Measurements from ENCODE around the gene NGLY1. TPM values are rescaled to one million over a fixed set of nuclear protein-coding genes. Genes with fewer than 3 reads are reported as not detected.

The NGLY1 gene
- total and polyA plus RNA-seq, 2 of the 8 experiments (the other 6 are each of a cell fraction or from before 2014, with no cell fraction given) = 3.1 to 24.8 TPM

DNA sequence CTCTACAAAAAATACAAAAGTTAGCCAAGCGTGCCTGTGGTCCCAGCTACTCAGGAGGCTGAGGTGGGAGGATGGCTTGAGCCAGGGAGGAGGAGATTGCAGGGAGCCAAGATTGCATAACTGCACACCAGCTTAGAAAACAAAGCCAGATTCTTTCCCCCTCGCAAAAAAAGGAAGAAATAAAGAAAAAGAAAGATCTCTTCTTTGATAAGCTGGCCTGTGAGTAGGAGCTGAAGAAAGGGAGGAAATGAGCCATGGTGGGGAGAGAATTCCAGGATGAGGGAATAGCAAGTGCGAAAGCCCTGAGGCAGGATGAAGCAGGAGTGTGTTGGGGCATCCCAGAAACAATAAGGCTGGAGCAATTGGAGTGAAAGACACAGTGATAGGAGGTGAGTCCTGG, 94.0 kb downstream of the NGLY1 start:
- H4K5ac ChIP-seq (ENCODE audit: insufficient read length, low read depth, low read length) = no peak overlapping the region
- H2AK5ac ChIP-seq (ENCODE audit: low read depth, low read length) = no peak overlapping the region
- H3K23me2 ChIP-seq (ENCODE audit: low read depth, low read length) = no peaks in the 10 kb centered on the region
- FAIRE-seq (no peak), DNase-seq (ENCODE audit: low read depth in 1 of 2, low spot score in 2 of 2) (no peak)
- no peak overlapping the region for H3K18ac ChIP-seq (ENCODE audit: extremely low read depth, low read length)
- no peak overlapping the region for H3K56ac ChIP-seq (replicated peaks; ENCODE audit: insufficient read length, low read depth, low read length)
- POLR2A ChIA-PET (ENCODE audit: partially characterized antibody) = no interaction called here
- no peaks in the 10 kb centered on the region for H3K27me3 ChIP-seq (replicated peaks in 1 of 4; ENCODE audit: control insufficient read depth in 3 of 4, extremely low read depth in 1 of 4, insufficient read depth in 3 of 4, low read length in 3 of 4)
- H2BK15ac ChIP-seq (ENCODE audit: low read length) = no peak overlapping the region
- no peaks in the 10 kb centered on the region for H4K20me1 ChIP-seq (replicated peaks in 1 of 2; ENCODE audit: control insufficient read depth in 1 of 2, insufficient read depth in 2 of 2, low read length in 2 of 2)
- H3K4me2 ChIP-seq (ENCODE audit: insufficient read depth in 1 of 2, low read depth in 2 of 2, low read length in 2 of 2) = no peak overlapping the region
- no peaks in the 10 kb centered on the region for H3K36me3 ChIP-seq (ENCODE audit: control insufficient read depth in 2 of 4, insufficient read depth in 4 of 4, low read length in 3 of 4)
- H3K23ac ChIP-seq (ENCODE audit: insufficient read length) = no peak overlapping the region
- no peak overlapping the region for H2BK12ac ChIP-seq (ENCODE audit: low read depth, low read length)
- WGBS, 2 experiments (ENCODE audit: extremely low coverage in 1 of 2, insufficient coverage in 1 of 2, insufficient read length in 1 of 2, insufficient replicate concordance in 2 of 2, low coverage in 1 of 2, low lambda C conversion rate in 2 of 2, missing lambda C conversion rate in 1 of 2) = 84% methylated on average over 3 of the region's 3 CpGs; no CpG with 5 or more reads in 1 of the 2 experiments
- no peak overlapping the region for H2BK5ac ChIP-seq (ENCODE audit: low read depth, low read length)
- no peak overlapping the region for H3K9ac ChIP-seq (replicated peaks in 1 of 4; ENCODE audit: extremely low read depth in 1 of 4, low read depth in 3 of 4, low read length in 3 of 4)
- no peaks in the 10 kb centered on the region for H3K79me1 ChIP-seq (ENCODE audit: low read depth, low read length)
- no peaks in the 10 kb centered on the region for H3K79me2 ChIP-seq (ENCODE audit: control insufficient read depth in 1 of 2, insufficient read depth in 2 of 2, low read length in 2 of 2)
- H2BK120ac ChIP-seq (replicated peaks; ENCODE audit: low read depth, low read length) = no peak overlapping the region
- H3K14ac ChIP-seq (ENCODE audit: insufficient read length) = no peak overlapping the region
- no peaks in the 10 kb centered on the region for H3K9me3 ChIP-seq (ENCODE audit: insufficient read depth in 2 of 2, low read depth in 1 of 2, low read length in 1 of 2)
- no peak overlapping the region for H4K91ac ChIP-seq (replicated peaks; ENCODE audit: insufficient read length, low read length)
- H4K8ac ChIP-seq (ENCODE audit: extremely low read depth, insufficient read depth, low read length) = no peak overlapping the region
- no peak overlapping the region for H2AFZ ChIP-seq (ENCODE audit: low read length)
- H3K27ac ChIP-seq (ENCODE audit: low read depth, low read length) = no peak overlapping the region
- H3K4me3 ChIP-seq (ENCODE audit: extremely low read depth in 1 of 4, insufficient read depth in 2 of 4, low read depth in 3 of 4, low read length in 4 of 4) = no peak overlapping the region
- no peaks in the 10 kb centered on the region for H3K4me1 ChIP-seq (replicated peaks in 1 of 4; ENCODE audit: control insufficient read depth in 3 of 4, insufficient read depth in 4 of 4, low read length in 3 of 4)
- no peak overlapping the region for H3K4ac ChIP-seq (replicated peaks; ENCODE audit: insufficient read length, low read depth, low read length)
- TF ChIP-seq NRF1 (IDR thresholded peaks at IDR 0.05; ENCODE audit: low read depth, low read length) (no peak), SP1 (IDR thresholded peaks at IDR 0.05; ENCODE audit: low read depth, low read length) (no peak), POLR2AphosphoS5 (IDR thresholded peaks at IDR 0.05; ENCODE audit: low read depth, low read length) (no peak), BCL11A (IDR thresholded peaks at IDR 0.05; ENCODE audit: low read depth in 2 of 2, low read length in 2 of 2) (no peak)
- CTCF ChIA-PET (ENCODE audit: partially characterized antibody) = interaction anchor here (0.6 kb wide), 1 partner anchor 171 kb away, joined by 3 read pairs; no protein-coding TSS in a partner anchor
- H2BK20ac ChIP-seq (ENCODE audit: low read length) = no peak overlapping the region
